Upper lobe of left lung (tissue), 4 donors: ENCODE data around the gene SNX13.

Source experiments
- CTCF ChIP-seq, 6 experiments: fragments of 450-650 bp in 4 of 6; fragments of 200-600 bp in 2 of 6; sonication (generic) in 2 of 6; IDR thresholded peaks; one replicate each; pipeline ENCODE4 v1.5.1; 2016 to 2019; ENCODE audit warnings: antibody characterized with exemption in 6 of 6
- EP300 ChIP-seq, 4 donors: sonication (generic); formaldehyde crosslinking; IDR thresholded peaks; one replicate each; pipeline ENCODE4 v1.5.1; 2017; ENCODE audit warnings: antibody characterized with exemption in 4 of 4, control low read depth in 2 of 4
- POLR2A ChIP-seq, 4 donors: fragments of 450-650 bp; IDR thresholded peaks; one replicate each; pipeline ENCODE4 v1.5.1; 2016 to 2017; ENCODE audit warnings: antibody characterized with exemption in 4 of 4, mild to moderate bottlenecking in 2 of 4
- POLR2AphosphoS5 ChIP-seq, 2 donors: sonication (generic); formaldehyde crosslinking; IDR thresholded peaks; one replicate each; pipeline ENCODE4 v1.5.1; 2017; ENCODE audit warnings: antibody characterized with exemption in 2 of 2

GRCh38 chr7:17983221-17984062 is 43.1 kb upstream of the SNX13 start:
- TF ChIP-seq CTCF (IDR thresholded peaks at IDR 0.05) (no peak), POLR2A (IDR thresholded peaks at IDR 0.05) (no peak), EP300 (IDR thresholded peaks at IDR 0.05) (no peak), POLR2AphosphoS5 (IDR thresholded peaks at IDR 0.05) (no peak)
